Measurements from ENCODE around the gene TAX1BP3. TPM values are rescaled to one million over a fixed set of nuclear protein-coding genes. Genes with fewer than 3 reads are reported as not detected.

Gene TAX1BP3
- total and polyA plus RNA-seq, 2 of the 13 experiments (the other 11 are each of a cell fraction or from before 2014, with no cell fraction given), result 16.7 to 45.1 TPM

DNA sequence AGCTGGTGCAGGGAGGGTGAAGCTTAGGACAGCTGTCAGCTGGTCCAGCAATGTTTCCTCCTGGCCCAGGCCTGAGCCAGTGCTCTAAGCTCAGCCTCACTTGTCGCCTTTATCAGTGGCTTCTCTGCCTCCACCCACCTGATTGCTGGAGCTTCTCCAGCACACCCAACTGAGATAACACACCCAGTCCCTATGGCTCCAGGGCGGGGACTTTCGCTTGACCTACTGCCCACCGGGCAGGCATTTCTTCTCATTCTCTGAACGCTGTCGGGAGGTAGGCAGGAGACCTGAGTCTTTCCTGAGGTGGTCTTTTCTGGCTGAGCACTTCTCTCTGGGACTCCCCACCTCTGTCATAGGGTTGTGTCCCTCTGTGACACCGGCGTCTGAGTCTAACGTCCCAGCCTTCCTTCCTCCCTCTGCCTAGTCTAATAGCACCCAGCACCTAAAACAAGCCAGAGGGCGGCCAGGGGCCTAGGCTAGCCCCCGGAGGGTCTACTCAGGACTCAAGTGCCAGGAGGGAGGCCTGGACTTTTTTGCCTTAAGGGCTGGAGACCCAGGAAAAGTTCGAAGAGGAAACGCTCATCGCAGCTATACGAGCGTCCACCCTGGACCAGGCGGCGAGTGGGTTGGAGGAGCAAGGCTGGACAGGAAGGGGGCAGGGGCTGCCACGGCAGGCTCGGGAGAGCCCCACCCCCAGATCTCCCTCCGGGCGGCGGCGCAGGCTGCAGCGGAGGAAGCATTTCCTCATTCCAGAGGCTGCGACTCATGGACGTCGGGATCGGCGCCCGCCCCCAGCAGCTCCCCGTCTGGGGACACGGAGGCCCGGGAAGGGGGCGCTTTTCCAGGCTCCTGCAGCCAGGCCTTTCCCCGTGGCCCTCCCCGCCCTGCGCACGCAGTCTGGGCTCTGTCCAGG, 756 bp downstream of the TAX1BP3 start:
- H3K9me3 ChIP-seq (ENCODE audit: low read length), result no peaks in the 10 kb centered on the region
- ChIA-PET POLR2A (interaction anchor here (0.8 to 3.6 kb wide), 18 partner anchors 9 to 179 kb away, joined by 3 to 74 read pairs (median 6); partner anchors contain the start of genes CTNS, HASPIN, NCBP3 and P2RX5), CTCF (ENCODE audit: low intra/inter-chr PET ratio, low total read pairs) (no interaction called here)
- ATAC-seq (peak; percentile 85), DNase-seq (ENCODE audit: low spot score) (peak; percentile 81), FAIRE-seq (no peak)
- H3K4me1 ChIP-seq (ENCODE audit: insufficient read depth, low read length), result peaks cover 44% of the 10 kb centered on the region
- peak overlapping the region; percentile 96 for H3K27ac ChIP-seq (ENCODE audit: extremely low read length, insufficient read depth, low read length)
- in situ Hi-C loops (cut with HindIII; ENCODE audit: extremely low pct_ligation_motif_present, low pct_unique_long_range_greater_than_20kb), result loop anchor here (10.0 kb wide), 1 partner anchor 623 kb away; no protein-coding TSS in a partner anchor
- H3K9ac ChIP-seq (ENCODE audit: insufficient read depth, low read depth, low read length), result peak overlapping the region; percentile 95
- intact Hi-C loops (cut with micrococcal nuclease; ENCODE audit: unreplicated experiment), result no loop called here
- H3K27me3 ChIP-seq (ENCODE audit: control insufficient read depth in 1 of 2, insufficient read depth in 2 of 2, low read length in 2 of 2), result no peaks in the 10 kb centered on the region; a peak in 1 of 5 replicates
- WGBS (ENCODE audit: low lambda C conversion rate), result 0% methylated on average over 16 of the region's 39 CpGs
- peaks cover 2 to 8% of the 10 kb centered on the region in 2 experiments; a peak in 3 of 5 replicates for H3K36me3 ChIP-seq (replicated peaks in 1 of 2; ENCODE audit: control insufficient read depth in 1 of 2, insufficient read depth in 2 of 2, low read length in 2 of 2)
- no peak overlapping the region for H2AFZ ChIP-seq (ENCODE audit: low read length)
- TSS peak; percentile 60 for BruUV-seq (replicated peaks)
- peaks cover 24% of the 10 kb centered on the region for H3K79me2 ChIP-seq (ENCODE audit: insufficient read depth, low read length)
- H4K20me1 ChIP-seq (ENCODE audit: insufficient read depth, low read length), result peaks cover 4% of the 10 kb centered on the region; the same call in 1 of the 2 replicates
- peak overlapping the region; percentile 67 to 95 (median 79) for H3K4me3 ChIP-seq (replicated peaks in 1 of 3; ENCODE audit: insufficient read depth in 1 of 3, low read depth in 2 of 3, low read length in 3 of 3)
- peak overlapping the region; percentile 87 for H3K4me2 ChIP-seq (ENCODE audit: low read depth, low read length)
- TF ChIP-seq, protein P1, sequence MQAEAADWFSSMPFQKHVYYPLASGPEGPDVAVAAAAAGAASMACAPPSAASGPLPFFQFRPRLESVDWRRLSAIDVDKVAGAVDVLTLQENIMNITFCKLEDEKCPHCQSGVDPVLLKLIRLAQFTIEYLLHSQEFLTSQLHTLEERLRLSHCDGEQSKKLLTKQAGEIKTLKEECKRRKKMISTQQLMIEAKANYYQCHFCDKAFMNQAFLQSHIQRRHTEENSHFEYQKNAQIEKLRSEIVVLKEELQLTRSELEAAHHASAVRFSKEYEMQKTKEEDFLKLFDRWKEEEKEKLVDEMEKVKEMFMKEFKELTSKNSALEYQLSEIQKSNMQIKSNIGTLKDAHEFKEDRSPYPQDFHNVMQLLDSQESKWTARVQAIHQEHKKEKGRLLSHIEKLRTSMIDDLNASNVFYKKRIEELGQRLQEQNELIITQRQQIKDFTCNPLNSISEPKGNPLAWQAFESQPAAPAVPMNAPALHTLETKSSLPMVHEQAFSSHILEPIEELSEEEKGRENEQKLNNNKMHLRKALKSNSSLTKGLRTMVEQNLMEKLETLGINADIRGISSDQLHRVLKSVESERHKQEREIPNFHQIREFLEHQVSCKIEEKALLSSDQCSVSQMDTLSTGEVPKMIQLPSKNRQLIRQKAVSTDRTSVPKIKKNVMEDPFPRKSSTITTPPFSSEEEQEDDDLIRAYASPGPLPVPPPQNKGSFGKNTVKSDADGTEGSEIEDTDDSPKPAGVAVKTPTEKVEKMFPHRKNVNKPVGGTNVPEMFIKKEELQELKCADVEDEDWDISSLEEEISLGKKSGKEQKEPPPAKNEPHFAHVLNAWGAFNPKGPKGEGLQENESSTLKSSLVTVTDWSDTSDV (CRISPR knock-in tag; IDR thresholded peaks at IDR 0.05), result 0 out of 2 replicates have a peak, but pooled peaks have one; percentile 42
- TF ChIP-seq NRL (CRISPR knock-in tag; IDR thresholded peaks at IDR 0.05; ENCODE audit: borderline replicate concordance) (peak; percentile 47; the same call in 1 of the 2 replicates), ZFX (CRISPR knock-in tag; IDR thresholded peaks at IDR 0.05; ENCODE audit: low read depth) (no peak), MXD4 (CRISPR knock-in tag; IDR thresholded peaks at IDR 0.05) (no peak), ZNF549 (CRISPR knock-in tag; IDR thresholded peaks at IDR 0.05) (no peak), SKI (IDR thresholded peaks at IDR 0.05; ENCODE audit: partially characterized antibody) (peak; percentile 83), ZBTB8A (CRISPR knock-in tag; IDR thresholded peaks at IDR 0.05; ENCODE audit: borderline replicate concordance, low read depth) (no peak), TP53 (CRISPR knock-in tag; conservative IDR thresholded peaks at IDR 0.05) (no peak), ZNF230 (CRISPR knock-in tag; IDR thresholded peaks at IDR 0.05) (no peak), TAF1 (CRISPR knock-in tag; IDR thresholded peaks at IDR 0.05) (no peak), STAG1 (CRISPR knock-in tag; IDR thresholded peaks at IDR 0.05) (no peak), ATAD3A (CRISPR knock-in tag; IDR thresholded peaks at IDR 0.05) (no peak), ZSCAN20 (CRISPR knock-in tag; IDR thresholded peaks at IDR 0.05; ENCODE audit: borderline replicate concordance) (no peak)
- TF ChIP-seq, protein P2, sequence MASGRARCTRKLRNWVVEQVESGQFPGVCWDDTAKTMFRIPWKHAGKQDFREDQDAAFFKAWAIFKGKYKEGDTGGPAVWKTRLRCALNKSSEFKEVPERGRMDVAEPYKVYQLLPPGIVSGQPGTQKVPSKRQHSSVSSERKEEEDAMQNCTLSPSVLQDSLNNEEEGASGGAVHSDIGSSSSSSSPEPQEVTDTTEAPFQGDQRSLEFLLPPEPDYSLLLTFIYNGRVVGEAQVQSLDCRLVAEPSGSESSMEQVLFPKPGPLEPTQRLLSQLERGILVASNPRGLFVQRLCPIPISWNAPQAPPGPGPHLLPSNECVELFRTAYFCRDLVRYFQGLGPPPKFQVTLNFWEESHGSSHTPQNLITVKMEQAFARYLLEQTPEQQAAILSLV (CRISPR knock-in tag; IDR thresholded peaks at IDR 0.05; ENCODE audit: borderline replicate concordance), result no peak; the same call in 1 of the 2 replicates
- TF ChIP-seq, protein P3, sequence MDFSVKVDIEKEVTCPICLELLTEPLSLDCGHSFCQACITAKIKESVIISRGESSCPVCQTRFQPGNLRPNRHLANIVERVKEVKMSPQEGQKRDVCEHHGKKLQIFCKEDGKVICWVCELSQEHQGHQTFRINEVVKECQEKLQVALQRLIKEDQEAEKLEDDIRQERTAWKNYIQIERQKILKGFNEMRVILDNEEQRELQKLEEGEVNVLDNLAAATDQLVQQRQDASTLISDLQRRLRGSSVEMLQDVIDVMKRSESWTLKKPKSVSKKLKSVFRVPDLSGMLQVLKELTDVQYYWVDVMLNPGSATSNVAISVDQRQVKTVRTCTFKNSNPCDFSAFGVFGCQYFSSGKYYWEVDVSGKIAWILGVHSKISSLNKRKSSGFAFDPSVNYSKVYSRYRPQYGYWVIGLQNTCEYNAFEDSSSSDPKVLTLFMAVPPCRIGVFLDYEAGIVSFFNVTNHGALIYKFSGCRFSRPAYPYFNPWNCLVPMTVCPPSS (IDR thresholded peaks at IDR 0.05), result no peak
- TF ChIP-seq, protein P4, sequence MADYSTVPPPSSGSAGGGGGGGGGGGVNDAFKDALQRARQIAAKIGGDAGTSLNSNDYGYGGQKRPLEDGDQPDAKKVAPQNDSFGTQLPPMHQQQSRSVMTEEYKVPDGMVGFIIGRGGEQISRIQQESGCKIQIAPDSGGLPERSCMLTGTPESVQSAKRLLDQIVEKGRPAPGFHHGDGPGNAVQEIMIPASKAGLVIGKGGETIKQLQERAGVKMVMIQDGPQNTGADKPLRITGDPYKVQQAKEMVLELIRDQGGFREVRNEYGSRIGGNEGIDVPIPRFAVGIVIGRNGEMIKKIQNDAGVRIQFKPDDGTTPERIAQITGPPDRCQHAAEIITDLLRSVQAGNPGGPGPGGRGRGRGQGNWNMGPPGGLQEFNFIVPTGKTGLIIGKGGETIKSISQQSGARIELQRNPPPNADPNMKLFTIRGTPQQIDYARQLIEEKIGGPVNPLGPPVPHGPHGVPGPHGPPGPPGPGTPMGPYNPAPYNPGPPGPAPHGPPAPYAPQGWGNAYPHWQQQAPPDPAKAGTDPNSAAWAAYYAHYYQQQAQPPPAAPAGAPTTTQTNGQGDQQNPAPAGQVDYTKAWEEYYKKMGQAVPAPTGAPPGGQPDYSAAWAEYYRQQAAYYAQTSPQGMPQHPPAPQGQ (CRISPR knock-in tag; IDR thresholded peaks at IDR 0.05; ENCODE audit: borderline replicate concordance), result no peak
